Subcutaneous preadipocyte (primary cell): ENCODE measurements around the gene RAPGEFL1. TPM values are rescaled to one million over a fixed set of nuclear protein-coding genes. Genes with fewer than 3 reads are reported as not detected.

Experiments used
- small RNA-seq: library from RNA; depleted of rRNA; stranded (forward); fragments of <200 nt; gene quantifications from one replicate; pipeline ENCODE3, GENCODE V24; 2012
- total RNA-seq: library from RNA; depleted of rRNA; stranded (reverse); fragments of >200 nt; gene quantifications from 2 replicates; pipeline ENCODE4 v1.2.3, GENCODE V29; 2012

RAPGEFL1 gene
- 1.8 and 2.3 TPM in 2 replicates for total RNA-seq

GRCh38 chr17:40177275-40177874, at the start of gene RAPGEFL1:
TSS of gene RAPGEFL1 (plus strand) at chr17:40177470. CDS start at chr17:40177862, 392 bp downstream.

GRCh38 chr17:40218740-40219593, 41.7 kb downstream of the RAPGEFL1 start, which contains the start of gene WIPF2:
TSS of gene WIPF2 (plus strand) at chr17:40219304. CDS start at chr17:40256460, 37,156 bp downstream.

Small RNAs within 50 kb of the gene (small RNA-seq; reads per million reads assigned to genes)
- gene MIR6867, result not detected

Other genes with a start within 250 kb of the RAPGEFL1 start
- 22.1 and 32.7 TPM in 2 replicates for gene ORMDL3, start 249.9 kb upstream of the RAPGEFL1 start, total RNA-seq
- not detected in 2 replicates for gene LRRC3C, start 249.7 kb upstream of the RAPGEFL1 start, total RNA-seq
- gene GSDMA, start 214.5 kb upstream of the RAPGEFL1 start, total RNA-seq, result not detected in 2 replicates
- gene PSMD3, start 196.7 kb upstream of the RAPGEFL1 start, total RNA-seq, result 121 and 155 TPM in 2 replicates
- 2.9 and 10.2 TPM in 2 replicates for gene CSF3, start 162.0 kb upstream of the RAPGEFL1 start, total RNA-seq
- 54.2 and 57.0 TPM in 2 replicates for gene MED24, start 123.1 kb upstream of the RAPGEFL1 start, total RNA-seq
- 20.2 and 21.5 TPM in 2 replicates for gene THRA, start 114.5 kb upstream of the RAPGEFL1 start, total RNA-seq
- gene NR1D1, start 76.9 kb upstream of the RAPGEFL1 start, total RNA-seq, result 2.6 and 3.1 TPM in 2 replicates
- 51.8 and 70.6 TPM in 2 replicates for gene MSL1, start 55.5 kb upstream of the RAPGEFL1 start, total RNA-seq
- gene CASC3, start 36.9 kb upstream of the RAPGEFL1 start, total RNA-seq, result 40.4 and 49.1 TPM in 2 replicates
- gene WIPF2, start 41.8 kb downstream of the RAPGEFL1 start, total RNA-seq, result 5.5 and 6.6 TPM in 2 replicates
- 16.9 and 39.5 TPM in 2 replicates for gene CDC6, start 110.4 kb downstream of the RAPGEFL1 start, total RNA-seq
- gene RARA, start 131.7 kb downstream of the RAPGEFL1 start, total RNA-seq, result 11.0 and 13.3 TPM in 2 replicates
- gene GJD3, start 187.3 kb downstream of the RAPGEFL1 start, total RNA-seq, result 0.39 TPM in 1 of 2 replicates, not detected in the other
- gene TOP2A, start 240.4 kb downstream of the RAPGEFL1 start, total RNA-seq, result 90.4 and 113 TPM in 2 replicates